Left ventricle myocardium inferior (tissue), 1 donor: ENCODE data around the gene SIGLEC5. TPM values are rescaled to one million over a fixed set of nuclear protein-coding genes. Genes with fewer than 3 reads are reported as not detected.

ENCODE experiments used
- DNase-seq: peaks from one replicate; pipeline ENCODE4 v3.0.0-alpha.2; 2020
- H3K27ac ChIP-seq: fragments of 200-600 bp; replicated peaks from 2 replicates; pipeline ENCODE4 v1.8.0; 2021
- H3K27me3 ChIP-seq: fragments of 200-600 bp; 2 replicates; pipeline ENCODE4 v1.8.0; 2021; ENCODE audit warnings: low read depth
- H3K36me3 ChIP-seq: fragments of 200-600 bp; 2 replicates; pipeline ENCODE4 v1.8.0; 2021
- H3K4me1 ChIP-seq: fragments of 200-600 bp; 2 replicates; pipeline ENCODE4 v1.8.0; 2021
- H3K4me3 ChIP-seq: fragments of 200-600 bp; 2 replicates; pipeline ENCODE4 v1.8.0; 2021; ENCODE audit warnings: mild to moderate bottlenecking, moderate library complexity
- H3K9me3 ChIP-seq: fragments of 200-600 bp; replicated peaks from 2 replicates; pipeline ENCODE4 v1.8.0; 2021
- intact Hi-C: fragments of 100-400 bp; cut with micrococcal nuclease; formaldehyde crosslinking; loops from one replicate; pipeline ENCODE4 v1.11.0; 2022
- total RNA-seq: library from RNA; stranded (reverse); fragmentation: NEBNext Ultra II Directional; extraction: Animal tissue kit (Norgen Biotek cat#: 25700); gene quantifications from one replicate; pipeline ENCODE4 v1.2.1, GENCODE V29; 2021
- TF ChIP-seq, protein P1 (sequence below): fragments of 200-600 bp; IDR thresholded peaks from 2 replicates; pipeline ENCODE4 v1.8.0; 2021; ENCODE audit warnings: antibody characterized with exemption, mild to moderate bottlenecking, borderline replicate concordance
- donor health status: DM: no; HTN: yes; CAD: no; lungs with severe emphysema.

Gene SIGLEC5
- total RNA-seq, 1 donor from 2014 or later = not detected

DNA sequence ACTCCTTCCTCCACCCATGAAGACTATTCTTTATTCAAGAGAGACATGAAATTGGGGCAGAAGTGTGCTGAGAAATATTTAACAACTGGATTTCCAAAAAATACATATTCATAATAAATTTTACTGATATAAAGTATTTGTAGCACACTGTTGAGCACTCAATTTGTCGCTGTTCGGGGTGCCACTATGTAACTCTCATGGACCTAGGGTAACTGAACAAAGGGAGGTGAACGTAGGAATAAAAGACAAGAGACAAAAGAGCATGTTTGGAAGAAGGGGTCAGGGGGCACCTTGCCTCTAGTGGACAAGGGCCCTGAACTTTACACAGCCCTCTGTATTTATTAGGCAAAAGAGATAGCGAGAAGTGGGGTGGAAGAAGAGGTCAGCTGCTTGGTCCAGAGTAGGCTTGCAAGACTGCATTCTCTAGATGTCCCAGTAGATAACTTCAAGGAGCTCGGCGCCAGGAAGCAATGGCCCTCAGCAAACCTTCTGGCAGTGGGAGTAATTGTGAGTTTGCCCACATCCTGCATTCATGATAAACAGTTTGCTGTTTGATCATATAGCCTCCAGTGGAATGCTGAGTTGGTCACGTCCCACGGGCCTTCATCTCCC lies 63.6 kb downstream of the SIGLEC5 start:
- H3K27ac ChIP-seq = no peak overlapping the region
- no peaks in the 10 kb centered on the region for H3K9me3 ChIP-seq
- no peaks in the 10 kb centered on the region for H3K36me3 ChIP-seq
- TF ChIP-seq, protein P1, sequence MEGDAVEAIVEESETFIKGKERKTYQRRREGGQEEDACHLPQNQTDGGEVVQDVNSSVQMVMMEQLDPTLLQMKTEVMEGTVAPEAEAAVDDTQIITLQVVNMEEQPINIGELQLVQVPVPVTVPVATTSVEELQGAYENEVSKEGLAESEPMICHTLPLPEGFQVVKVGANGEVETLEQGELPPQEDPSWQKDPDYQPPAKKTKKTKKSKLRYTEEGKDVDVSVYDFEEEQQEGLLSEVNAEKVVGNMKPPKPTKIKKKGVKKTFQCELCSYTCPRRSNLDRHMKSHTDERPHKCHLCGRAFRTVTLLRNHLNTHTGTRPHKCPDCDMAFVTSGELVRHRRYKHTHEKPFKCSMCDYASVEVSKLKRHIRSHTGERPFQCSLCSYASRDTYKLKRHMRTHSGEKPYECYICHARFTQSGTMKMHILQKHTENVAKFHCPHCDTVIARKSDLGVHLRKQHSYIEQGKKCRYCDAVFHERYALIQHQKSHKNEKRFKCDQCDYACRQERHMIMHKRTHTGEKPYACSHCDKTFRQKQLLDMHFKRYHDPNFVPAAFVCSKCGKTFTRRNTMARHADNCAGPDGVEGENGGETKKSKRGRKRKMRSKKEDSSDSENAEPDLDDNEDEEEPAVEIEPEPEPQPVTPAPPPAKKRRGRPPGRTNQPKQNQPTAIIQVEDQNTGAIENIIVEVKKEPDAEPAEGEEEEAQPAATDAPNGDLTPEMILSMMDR = no peak
- intact Hi-C loops = no loop called here
- H3K4me1 ChIP-seq = peaks cover 3% of the 10 kb centered on the region
- H3K27me3 ChIP-seq = peaks cover 64% of the 10 kb centered on the region
- H3K4me3 ChIP-seq = no peak overlapping the region
- no peak for DNase-seq

DNA sequence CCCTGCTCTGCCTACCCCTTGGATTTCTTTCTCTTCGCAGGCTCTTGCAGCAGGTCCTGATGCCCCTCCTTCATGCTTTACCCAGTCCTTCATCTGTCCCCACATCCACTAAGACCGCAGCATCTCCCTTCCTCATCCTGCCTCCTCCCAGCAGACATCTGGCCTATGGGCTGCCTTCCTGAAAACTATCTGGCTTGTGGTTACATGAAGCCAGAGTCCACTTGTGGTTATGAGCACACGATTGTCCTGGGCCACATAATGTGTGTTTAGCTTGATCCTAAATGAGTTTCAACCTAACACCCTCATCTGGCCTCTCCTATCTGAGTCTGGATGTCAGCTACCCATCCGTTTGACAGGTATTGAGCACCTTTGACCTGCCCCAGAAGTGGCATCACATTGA lies 64.6 kb downstream of the SIGLEC5 start:
- no peak overlapping the region for H3K27ac ChIP-seq
- DNase-seq = no peak
- TF ChIP-seq, protein P1 = no peak
- no peak overlapping the region for H3K4me3 ChIP-seq
- H3K9me3 ChIP-seq = no peaks in the 10 kb centered on the region
- no peaks in the 10 kb centered on the region for H3K4me1 ChIP-seq
- no peaks in the 10 kb centered on the region for H3K36me3 ChIP-seq
- H3K27me3 ChIP-seq = peaks cover 74% of the 10 kb centered on the region
- intact Hi-C loops = no loop called here

GRCh38 chr19:51564791-51565190 lies 65.4 kb downstream of the SIGLEC5 start:
- no peak for DNase-seq
- H3K4me3 ChIP-seq = no peak overlapping the region
- H3K27me3 ChIP-seq = peaks cover 82% of the 10 kb centered on the region
- H3K27ac ChIP-seq = no peak overlapping the region
- intact Hi-C loops = no loop called here
- no peaks in the 10 kb centered on the region for H3K9me3 ChIP-seq
- no peaks in the 10 kb centered on the region for H3K36me3 ChIP-seq
- no peaks in the 10 kb centered on the region for H3K4me1 ChIP-seq
- TF ChIP-seq, protein P1 = no peak

Other genes with a start within 250 kb of the SIGLEC5 start
- not detected for gene LIM2, start 242.4 kb downstream of the SIGLEC5 start, total RNA-seq
- not detected for gene C19orf84, start 239.8 kb downstream of the SIGLEC5 start, total RNA-seq
- 0.38 TPM for gene SIGLEC10, start 212.8 kb downstream of the SIGLEC5 start, total RNA-seq
- 0.16 TPM for gene SIGLEC8, start 171.9 kb downstream of the SIGLEC5 start, total RNA-seq
- not detected for gene CEACAM18, start 151.9 kb downstream of the SIGLEC5 start, total RNA-seq
- gene SIGLEC12, start 128.6 kb downstream of the SIGLEC5 start, total RNA-seq = 0.11 TPM
- 0.33 TPM for gene SIGLEC6, start 98.7 kb downstream of the SIGLEC5 start, total RNA-seq
- 7.3 TPM for gene ZNF175, start 59.1 kb downstream of the SIGLEC5 start, total RNA-seq
- gene SIGLEC14, start 16.4 kb upstream of the SIGLEC5 start, total RNA-seq = 0.33 TPM
- 11.8 TPM for gene SPACA6, start 62.9 kb upstream of the SIGLEC5 start, total RNA-seq
- gene HAS1, start 93.6 kb upstream of the SIGLEC5 start, total RNA-seq = 0.41 TPM
- 4.5 TPM for gene FPR1, start 121.5 kb upstream of the SIGLEC5 start, total RNA-seq
- 0.74 TPM for gene FPR2, start 130.8 kb upstream of the SIGLEC5 start, total RNA-seq
- 3.6 TPM for gene FPR3, start 164.8 kb upstream of the SIGLEC5 start, total RNA-seq